NCI-H1048 (cell line): Measurements from ENCODE around the gene IPO13.

Experiments
- DNase-seq: peaks from one replicate; lab custom pipeline; 2025; lab: John Stamatoyannopoulos, UW

IPO13 gene

DNA sequence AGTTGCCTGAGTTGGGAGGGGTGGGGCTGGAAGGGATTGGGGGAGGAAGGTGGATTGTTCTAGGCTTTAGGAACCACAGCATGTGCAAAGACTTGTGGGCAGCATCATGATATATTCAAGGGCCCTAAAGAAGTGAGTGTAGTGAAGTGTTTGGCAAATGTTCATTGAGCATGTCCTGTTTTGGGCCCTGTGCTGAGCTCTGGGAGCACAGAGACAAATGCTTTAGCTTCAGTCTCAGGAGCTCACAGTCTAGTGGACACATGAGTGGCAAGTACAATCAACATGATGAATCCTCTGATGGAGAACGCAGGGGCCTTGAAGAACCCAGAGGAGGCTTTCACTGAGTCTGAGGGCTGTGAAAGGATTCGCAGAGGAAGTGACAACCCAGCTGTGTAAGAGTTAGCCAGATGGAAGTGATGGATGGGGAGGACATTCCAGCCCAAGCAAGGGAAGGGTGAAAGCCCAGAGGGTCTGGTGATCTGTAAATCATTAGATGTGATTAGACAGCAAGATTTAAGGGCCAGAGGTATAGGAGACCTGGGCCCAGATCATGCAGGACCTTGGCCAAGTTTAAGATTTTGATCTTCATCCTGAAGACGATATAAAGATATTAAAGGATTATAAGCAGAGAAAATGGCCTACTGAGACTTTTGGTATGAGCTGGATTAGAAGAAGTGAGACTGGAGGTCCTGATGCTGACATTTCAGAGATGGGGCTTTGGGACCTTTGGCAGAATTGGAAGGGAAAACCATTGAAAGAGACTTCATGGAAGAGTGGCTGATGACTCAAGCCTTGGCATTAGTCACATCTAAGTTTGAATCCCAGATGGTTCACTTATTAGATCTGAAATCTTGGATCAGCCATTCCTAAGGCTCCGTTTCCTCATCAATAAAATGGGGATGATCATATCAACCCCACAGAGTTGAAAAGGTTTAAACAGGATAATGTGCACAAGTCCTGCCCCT lies 4.6 kb downstream of the IPO13 start:
- DNase-seq = no peak

DNA sequence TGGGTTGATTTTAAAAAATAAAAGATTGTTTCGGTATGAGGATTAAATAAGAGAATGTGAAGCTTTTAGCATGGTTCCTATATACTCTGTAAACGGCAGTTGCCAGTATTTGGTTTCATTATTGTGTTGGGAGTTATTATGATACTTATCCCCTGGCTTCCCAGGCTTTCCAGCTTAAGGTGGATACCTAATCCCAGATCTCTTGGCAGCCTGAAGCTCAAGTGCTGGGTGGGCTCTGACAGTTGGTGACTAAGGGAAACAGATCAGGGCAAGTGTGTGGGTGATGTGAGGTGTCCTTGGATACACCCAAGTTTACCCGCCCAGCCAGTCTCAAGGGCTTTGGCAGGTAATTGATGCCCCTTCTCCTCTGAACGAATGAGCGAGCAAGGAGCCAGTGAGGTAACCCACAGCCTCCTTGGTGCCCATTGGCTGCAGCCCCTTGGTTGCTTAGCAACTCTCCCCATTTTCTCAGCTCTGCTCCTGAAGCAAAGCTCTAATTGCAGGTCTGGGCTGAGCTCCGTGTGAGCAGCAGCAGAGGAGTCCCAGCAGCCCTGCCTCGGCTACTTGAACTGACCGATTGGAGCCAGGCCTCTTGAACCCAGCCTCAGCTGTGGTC lies 6.1 kb downstream of the IPO13 start:
- no peak for DNase-seq

DNA sequence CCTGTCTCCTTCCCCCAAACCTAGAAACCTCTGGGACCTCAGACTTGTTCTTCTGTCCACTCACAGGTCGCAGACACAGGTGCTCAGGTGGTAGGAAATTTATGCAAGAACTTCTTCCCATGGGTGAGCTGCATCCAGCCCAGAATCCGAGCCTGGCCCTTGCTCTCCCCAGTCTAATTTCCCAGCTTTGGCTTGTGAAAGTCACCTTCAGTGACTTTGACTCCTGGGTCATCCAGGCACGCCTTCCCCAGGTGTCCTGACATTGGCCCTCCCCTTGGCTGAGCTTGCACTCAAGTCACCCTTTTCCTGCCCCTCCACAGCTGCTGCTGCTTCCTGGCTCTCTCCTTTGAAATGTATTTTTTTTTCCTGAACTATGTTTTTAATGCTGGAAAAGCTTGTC lies 6.6 kb downstream of the IPO13 start:
- DNase-seq = no peak

DNA sequence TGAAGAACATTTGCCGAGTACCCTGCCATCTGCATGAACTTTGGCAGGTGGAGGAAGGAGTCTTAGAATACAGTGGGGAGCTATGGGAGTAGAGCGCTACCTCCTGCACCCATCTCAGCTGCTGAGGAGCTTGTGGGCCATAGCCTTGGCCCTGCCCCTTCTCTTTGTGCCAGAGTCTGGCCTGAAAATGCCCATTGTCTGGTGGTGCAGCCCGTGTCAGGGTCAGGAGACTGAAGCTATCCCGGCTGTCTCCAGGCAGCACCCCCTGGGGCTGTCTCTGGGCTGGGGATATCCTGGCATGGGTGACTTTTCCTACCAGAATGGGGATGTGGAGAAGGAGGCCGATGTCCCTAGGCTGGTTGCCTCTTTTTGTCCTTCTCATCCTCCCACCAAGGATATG lies 7.3 kb downstream of the IPO13 start:
- no peak for DNase-seq

DNA sequence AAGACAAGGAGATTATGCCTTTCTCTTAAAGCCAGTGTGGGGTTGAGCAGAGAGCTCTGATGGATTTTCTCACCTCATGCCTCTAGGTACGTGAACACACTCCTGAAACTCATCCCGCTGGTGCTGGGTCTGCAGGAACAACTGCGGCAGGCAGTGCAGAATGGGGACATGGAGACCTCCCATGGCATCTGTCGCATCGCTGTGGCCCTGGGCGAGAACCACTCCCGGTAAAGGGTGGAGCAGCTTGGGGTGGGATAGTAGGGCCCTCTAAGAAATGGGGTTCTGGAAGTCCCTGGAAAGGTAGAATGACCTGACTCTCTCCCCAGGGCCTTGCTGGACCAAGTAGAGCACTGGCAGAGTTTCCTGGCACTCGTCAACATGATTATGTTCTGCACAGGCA lies 9.5 kb downstream of the IPO13 start:
- DNase-seq = no peak

DNA sequence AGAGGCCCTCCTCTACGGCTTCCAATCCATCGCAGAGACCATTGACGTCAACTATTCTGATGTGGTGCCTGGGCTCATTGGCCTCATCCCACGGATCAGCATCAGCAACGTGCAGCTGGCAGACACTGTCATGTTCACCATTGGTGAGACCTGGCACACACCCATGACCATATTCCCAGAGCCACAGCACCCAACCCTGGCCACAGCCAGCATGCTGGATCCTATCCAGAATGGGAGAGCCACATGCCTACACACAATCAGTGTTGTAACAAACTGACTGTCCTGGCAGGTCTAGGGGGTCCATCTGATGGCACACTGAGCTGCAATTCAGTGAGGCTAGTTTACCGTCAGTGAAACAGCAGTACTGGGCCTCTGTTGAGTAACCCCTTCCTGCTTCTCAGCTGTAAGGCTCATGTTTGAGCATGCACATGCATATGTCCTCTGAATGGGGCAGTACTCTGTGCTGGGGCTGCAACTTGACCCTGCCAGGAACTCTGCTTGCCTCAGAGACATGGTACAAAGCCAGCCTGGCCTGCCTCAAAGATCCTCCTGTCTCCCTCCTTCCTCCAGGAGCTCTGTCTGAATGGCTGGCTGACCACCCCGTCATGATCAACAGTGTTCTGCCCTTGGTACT lies 10.8 kb downstream of the IPO13 start:
- no peak for DNase-seq

DNA sequence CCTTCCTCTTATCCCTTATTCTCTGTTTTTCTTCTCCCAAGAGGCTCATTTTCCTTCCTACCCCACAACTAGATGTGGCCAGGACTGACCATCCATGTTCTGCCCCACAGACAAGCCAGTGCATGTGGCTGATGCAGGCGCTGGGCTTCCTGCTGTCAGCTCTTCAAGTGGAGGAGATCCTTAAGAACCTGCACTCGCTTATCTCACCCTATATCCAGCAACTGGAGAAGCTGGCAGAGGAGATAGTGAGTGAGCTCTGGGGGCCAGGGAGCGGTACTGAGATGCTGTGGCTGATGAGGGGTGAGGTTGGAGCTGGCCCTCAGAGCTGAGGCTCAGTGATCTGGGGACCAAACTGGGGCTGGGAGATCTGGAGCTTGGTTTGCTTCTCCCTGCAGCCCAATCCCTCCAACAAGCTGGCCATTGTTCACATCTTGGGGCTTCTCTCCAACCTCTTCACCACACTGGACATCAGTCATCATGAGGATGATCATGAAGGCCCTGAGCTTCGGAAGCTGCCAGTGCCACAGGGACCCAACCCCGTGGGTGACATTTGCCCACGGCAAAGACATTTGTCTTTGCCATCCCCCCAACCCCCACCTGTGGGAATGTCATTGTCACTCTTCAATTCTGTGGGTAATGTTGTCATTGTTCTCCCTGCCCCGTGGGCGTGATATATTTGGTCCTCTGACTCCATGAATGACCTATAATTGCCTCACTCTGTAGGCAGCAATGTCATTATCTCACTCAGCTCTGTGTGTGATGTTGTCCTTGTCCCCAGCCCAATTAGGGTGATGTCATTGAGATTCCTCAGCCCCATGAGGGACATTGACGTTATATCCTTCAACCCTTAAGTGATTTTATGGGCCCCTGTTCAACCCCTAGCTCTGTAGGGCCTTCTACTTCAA lies 11.9 kb downstream of the IPO13 start:
- no peak for DNase-seq

DNA sequence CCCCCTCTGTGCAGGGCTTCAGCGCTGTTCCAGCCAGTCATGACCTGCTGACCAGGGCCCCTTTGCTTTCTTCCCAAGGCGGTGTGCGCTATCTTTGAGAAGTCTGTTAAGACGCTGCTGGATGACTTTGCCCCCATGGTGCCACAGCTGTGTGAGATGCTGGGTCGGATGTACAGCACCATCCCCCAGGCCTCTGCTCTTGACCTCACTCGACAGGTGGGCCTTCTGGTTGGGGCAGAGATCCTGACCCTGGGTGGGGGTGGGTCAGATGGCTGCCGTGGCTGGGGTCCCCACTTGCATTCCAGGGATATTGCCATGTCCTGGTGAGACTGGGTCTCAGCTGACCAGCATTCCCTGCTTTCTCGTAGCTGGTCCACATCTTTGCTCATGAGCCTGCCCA lies 14.0 kb downstream of the IPO13 start:
- DNase-seq = no peak

DNA sequence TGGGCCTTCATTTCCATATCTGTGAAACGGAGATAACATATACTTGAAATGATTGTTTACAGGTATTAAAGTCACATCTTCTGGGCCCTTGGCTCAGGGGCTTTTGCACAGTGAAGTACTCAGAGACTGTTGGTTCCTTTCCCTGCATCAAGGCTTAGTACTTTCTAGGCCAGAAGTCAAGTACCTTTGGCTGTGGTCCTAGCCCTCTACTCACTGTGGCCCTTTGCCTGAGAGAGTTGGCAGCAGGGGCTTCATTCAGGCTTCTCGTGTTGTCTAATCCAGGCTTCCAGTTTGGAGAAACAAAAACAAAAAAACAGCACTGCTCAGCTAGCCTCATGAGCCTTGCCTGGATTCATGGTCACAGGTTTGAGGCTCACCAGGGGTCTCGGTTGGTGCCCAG lies 14.9 kb downstream of the IPO13 start:
- no peak for DNase-seq

DNA sequence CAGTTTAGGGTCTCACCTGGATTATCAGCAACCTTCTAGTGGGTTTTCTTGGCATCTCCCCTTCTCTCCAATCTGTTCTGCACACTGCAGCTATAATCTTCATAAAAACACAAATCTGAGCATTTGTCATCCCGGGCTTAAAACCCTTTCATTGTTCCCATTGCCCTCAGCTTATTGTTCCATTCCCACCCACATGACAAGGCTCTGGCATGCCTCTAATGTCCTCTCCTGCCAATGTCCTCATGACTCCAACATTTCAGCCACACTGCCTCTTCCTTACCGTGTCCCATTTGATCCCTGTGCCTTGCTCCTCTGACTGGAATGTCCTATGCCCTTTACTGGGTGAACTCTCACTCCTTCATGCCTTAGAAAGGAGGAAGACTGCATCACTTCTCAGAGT lies 15.6 kb downstream of the IPO13 start:
- no peak for DNase-seq

DNA sequence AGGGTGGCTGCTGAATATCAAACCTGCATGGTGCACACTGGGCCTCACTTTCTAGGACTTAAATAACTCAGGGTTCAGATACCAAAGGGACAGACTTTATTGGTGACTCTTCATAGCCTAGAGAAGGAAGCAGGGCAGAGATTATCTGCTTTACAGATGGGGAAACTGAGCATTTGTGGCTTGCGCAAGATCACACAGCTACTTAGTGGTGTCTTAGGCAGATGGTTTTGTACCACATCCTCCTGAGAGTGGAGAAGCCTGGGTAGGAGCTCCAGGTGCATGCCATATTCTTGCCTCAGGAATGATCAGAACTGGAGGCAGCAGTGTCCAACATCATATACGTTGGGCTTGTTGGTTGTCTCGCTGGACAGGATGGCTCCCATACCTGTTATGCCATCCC lies 16.3 kb downstream of the IPO13 start:
- DNase-seq = no peak

DNA sequence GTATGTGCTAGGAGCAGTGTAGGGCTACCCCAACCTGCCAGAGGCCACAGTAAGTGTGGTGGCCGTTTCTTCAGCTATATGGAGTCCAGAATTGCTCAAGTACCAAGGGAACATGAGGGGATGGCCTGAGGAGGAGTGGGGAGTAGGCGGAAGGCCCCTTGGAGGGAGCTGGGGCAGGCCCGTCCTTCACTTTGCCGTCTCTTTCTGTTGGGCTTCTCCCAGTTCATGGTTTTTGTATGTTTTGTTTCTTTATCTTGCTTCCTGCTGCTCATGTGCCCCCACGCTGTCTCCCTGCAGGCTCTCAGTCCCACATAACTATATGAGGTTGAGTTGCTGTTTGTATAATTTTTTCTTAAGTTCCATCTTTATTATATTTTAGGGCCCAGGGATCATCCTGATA lies 17.1 kb downstream of the IPO13 start:
- no peak for DNase-seq

DNA sequence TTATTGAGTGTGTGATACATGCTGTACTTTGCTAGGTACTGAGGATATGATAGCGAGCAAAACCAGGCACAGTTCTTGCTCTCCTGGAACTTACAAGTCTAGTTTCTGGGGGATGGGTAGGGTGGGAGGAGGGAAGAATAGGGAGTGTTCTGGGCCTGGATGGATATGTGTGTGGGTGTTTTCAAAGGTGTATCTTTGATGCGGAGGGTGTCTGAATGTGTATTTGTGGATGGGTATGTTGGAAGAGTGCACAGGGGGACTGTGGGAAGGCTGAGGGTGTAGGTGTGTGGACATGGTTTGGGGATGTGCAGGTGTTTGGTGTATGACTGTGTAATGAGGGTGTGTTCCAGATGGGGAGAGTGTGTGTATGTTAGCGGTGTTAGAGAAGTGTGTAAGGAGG lies 18.6 kb downstream of the IPO13 start:
- DNase-seq = no peak

DNA sequence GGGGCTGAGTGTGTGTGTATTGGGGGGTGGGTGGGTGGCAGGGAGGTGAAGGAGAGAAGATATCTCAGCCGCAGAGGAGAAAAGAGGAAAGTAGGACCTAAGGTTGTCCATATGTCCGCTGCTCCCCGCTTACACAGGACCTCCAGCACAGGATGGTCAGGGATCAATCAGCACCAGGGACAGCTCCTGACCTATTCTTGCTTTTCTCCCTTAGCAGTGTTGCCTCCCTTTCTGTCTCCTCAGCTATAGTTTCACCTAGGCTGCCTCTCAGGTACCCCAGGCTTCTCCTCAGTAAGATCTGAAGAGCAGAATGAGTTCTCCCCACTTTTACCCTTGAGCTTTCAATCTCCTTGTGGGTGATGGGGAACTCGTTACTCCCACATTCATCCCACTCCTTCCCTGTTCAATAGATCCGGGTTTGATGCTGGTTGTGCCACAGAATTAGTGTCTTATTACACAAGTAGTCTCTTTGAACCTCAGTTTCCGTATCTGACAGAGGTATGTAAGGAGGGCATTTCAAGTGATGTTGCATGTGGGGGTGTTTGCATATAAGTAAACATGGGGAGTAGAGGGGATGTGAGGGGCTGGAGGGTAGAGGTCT lies 21.7 kb downstream of the IPO13 start:
- no peak for DNase-seq

DNA sequence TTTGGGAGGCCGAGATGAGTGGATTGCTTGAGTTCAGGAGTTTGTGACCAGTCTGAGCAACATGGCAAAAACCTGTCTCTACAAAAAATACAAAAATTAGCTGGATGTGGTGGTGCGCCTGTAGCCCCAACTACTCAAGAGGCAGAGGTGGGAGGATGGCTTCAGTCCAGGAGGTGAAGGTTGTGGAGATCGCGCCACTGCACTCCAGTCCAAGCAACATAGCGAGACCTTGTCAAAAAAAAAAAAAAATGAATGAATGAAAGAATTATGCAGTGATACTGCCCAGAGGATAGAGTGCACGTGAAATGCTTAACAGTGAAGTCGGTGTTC lies 22.6 kb downstream of the IPO13 start:
- DNase-seq = no peak

DNA sequence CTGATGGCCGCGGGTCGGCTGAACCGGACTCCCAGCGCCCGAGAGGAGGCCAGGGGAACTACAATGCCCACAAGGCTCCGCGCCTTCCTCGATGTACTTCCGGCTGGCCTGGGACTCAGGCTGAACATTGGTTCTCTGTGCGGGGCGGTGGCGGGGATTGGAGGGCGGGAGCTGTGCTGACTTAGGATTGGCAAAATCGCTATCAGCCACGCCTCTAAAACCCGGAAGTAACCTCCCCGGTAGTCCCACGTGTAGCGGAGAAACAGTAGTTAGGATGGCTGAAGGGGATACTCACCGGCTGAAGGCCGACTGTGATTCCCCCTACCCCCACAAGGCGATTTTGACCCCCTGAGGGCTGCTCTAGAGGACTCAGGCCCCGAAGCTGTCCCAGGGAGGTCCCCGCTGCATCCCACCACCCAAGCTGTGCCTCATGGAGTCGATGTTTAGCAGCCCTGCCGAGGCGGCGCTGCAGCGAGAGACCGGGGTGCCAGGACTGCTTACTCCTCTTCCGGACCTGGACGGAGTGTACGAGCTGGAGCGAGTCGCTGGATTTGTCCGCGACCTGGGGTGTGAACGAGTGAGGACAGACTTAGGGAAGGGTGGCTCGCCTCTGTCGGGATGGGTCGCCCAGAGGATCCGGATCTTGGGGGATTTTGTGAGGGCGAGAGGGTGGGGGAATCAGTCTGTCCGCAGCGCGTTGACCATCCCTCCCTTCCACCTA lies 23.2 kb downstream of the IPO13 start, which contains the start of gene DPH2:
DPH2 (plus strand) TSS at position 265 of the 721 bp plus-strand sequence; CDS start at position 431, 166 bp downstream.
- peak; percentile 89 for DNase-seq

DNA sequence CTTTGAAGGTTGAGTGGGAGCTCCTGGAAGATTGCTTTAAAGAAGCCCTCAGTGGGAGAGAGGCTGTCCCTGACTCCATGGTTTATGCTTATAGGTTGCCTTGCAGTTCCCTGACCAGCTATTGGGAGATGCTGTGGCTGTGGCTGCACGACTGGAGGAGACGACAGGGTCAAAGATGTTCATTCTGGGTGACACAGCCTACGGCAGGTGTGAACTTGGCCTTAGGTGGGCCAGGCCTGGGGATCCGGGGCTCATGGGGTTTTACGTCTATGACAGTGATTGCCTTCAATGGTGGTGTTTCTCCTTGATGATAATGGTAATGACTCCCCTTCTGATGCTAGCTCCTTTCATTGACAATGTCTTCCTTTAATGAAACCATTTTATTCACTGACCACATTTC lies 23.8 kb downstream of the IPO13 start:
- no peak for DNase-seq

DNA sequence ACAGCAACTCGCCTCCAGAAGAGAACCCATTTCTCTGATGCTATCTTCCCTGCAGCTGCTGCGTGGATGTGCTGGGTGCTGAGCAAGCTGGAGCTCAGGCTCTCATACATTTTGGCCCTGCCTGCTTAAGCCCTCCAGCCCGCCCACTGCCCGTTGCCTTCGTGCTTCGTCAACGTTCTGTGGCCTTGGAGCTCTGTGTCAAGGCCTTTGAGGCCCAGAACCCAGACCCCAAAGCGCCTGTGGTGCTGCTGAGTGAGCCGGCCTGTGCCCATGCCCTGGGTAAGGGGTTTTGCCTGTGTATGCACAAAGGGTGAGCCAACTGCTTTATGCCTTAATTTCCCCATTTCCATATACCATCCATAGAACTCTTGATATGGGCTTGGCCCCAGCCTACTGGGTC lies 24.2 kb downstream of the IPO13 start:
- DNase-seq = no peak

DNA sequence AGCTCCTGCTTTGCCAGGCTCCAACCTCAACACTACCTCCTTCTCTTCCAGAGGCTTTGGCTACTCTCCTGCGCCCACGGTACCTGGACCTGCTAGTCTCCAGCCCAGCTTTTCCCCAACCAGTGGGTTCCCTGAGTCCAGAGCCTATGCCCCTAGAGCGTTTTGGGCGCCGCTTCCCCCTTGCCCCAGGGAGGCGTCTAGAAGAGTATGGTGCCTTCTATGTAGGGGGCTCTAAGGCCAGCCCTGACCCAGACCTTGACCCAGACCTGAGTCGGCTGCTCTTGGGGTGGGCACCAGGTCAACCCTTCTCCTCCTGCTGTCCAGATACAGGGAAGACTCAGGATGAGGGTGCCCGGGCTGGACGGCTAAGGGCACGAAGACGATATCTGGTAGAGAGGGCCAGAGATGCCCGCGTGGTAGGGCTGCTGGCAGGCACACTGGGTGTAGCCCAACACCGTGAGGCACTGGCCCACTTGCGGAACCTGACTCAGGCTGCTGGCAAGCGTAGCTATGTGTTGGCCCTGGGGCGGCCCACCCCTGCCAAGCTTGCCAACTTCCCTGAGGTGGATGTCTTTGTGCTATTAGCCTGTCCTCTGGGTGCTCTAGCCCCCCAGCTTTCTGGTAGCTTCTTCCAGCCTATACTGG lies 24.7 kb downstream of the IPO13 start:
- no peak for DNase-seq

DNA sequence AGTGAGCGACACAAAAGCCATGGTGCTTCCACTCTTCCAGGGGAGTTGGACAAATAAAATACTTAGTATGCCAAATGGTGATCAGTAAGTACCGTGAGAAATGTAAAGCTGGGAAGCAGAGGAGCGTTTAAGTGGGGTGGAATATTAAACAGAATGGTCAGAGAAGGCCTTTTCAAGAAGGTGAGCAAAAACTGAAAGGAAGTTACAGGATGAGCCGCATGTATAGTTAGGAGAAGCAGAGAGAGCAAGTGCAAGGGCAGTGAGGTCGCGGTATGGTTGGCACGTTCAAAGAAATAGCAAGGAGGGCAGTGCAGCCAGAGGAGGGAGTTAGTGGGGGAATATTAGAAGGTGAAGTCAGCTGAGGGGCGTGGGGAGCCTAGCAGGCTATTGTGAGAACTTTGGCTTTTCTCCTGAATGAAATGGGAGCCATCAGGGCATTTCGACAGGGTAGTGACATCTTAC lies 27.3 kb downstream of the IPO13 start:
- DNase-seq = no peak
